Hepatocyte (in vitro differentiated cells): ENCODE measurements around the gene WASF2. TPM values are rescaled to one million over a fixed set of nuclear protein-coding genes. Genes with fewer than 3 reads are reported as not detected.

Experiments
- DNase-seq: peaks from one replicate; pipeline ENCODE4 v3.0.0-alpha.2; 2016; ENCODE audit warnings: low spot score
- H2AFZ ChIP-seq: fragments of 200-600 bp; sonication (generic); 2 replicates; pipeline ENCODE4 v1.6.0; 2016; ENCODE audit warnings: antibody characterized with exemption, mild to moderate bottlenecking
- H3K27ac ChIP-seq: fragments of 200-600 bp; sonication (generic); 2 replicates; pipeline ENCODE4 v1.5.1; 2016; ENCODE audit warnings: mild to moderate bottlenecking
- H3K27me3 ChIP-seq: fragments of 200-600 bp; sonication (generic); 2 replicates; pipeline ENCODE4 v1.6.1; 2016
- H3K36me3 ChIP-seq: fragments of 200-600 bp; sonication (generic); replicated peaks from 2 replicates; pipeline ENCODE4 v1.5.1; 2016; ENCODE audit warnings: low read depth; ENCODE audit not compliant: insufficient read depth
- H3K4me1 ChIP-seq: fragments of 200-600 bp; sonication (generic); 2 replicates; pipeline ENCODE4 v1.5.1; 2016; ENCODE audit warnings: mild to moderate bottlenecking, moderate library complexity; ENCODE audit not compliant: insufficient read depth
- H3K4me2 ChIP-seq: fragments of 200-600 bp; sonication (generic); 2 replicates; pipeline ENCODE4 v1.6.0; 2016
- H3K4me3 ChIP-seq: fragments of 200-600 bp; sonication (generic); 2 replicates; pipeline ENCODE4 v1.5.1; 2016; ENCODE audit warnings: mild to moderate bottlenecking
- H3K79me2 ChIP-seq: fragments of 200-600 bp; sonication (generic); 2 replicates; pipeline ENCODE4 v1.6.0; 2017; ENCODE audit warnings: mild to moderate bottlenecking
- H3K9me2 ChIP-seq: fragments of 200-600 bp; sonication (generic); replicated peaks from 2 replicates; pipeline ENCODE4 v1.6.0; 2017; ENCODE audit warnings: mild to moderate bottlenecking; ENCODE audit not compliant: insufficient read depth
- H3K9me3 ChIP-seq: fragments of 200-600 bp; sonication (generic); 2 replicates; pipeline ENCODE4 v1.5.1; 2016; ENCODE audit warnings: low read depth, mild to moderate bottlenecking
- H4K20me1 ChIP-seq: fragments of 200-600 bp; sonication (generic); 2 replicates; pipeline ENCODE4 v1.6.0; 2016; ENCODE audit warnings: mild to moderate bottlenecking; ENCODE audit not compliant: insufficient read depth, poor library complexity, severe bottlenecking
- EZH2 ChIP-seq: fragments of 200-600 bp; sonication (generic); IDR thresholded peaks from 2 replicates; pipeline ENCODE4 v1.6.1; 2016; ENCODE audit warnings: antibody characterized with exemption, mild to moderate bottlenecking, borderline replicate concordance
- EZH2phosphoT487 ChIP-seq: fragments of 200-600 bp; sonication (generic); IDR thresholded peaks from one replicate; pipeline ENCODE4 v1.6.1; 2018; ENCODE audit warnings: antibody characterized with exemption, mild to moderate bottlenecking, low read depth, moderate library complexity; ENCODE audit not compliant: unreplicated experiment, severe bottlenecking
- WGBS: methylation state at CpG from one replicate; pipeline ENCODE4 v1.1.6; 2016; ENCODE audit warnings: low lambda C conversion rate; ENCODE audit errors: missing lambda C conversion rate; 5-methylcytosine and 5-hydroxymethylcytosine counted together
- polyA plus RNA-seq: library from polyadenylated mRNA; unstranded; fragments of >200 nt; fragmentation: Nextera tagmentation; extraction: Ambion mirVana; gene quantifications from 2 replicates; pipeline ENCODE4 v1.2.1, GENCODE V29; 2016
- total RNA-seq: library from RNA; depleted of rRNA; stranded (reverse); fragments of >200 nt; gene quantifications from 2 replicates; pipeline ENCODE4 v1.2.3, GENCODE V29; 2014
- TF ChIP-seq, protein P1 (sequence below): fragments of 200-600 bp; sonication (generic); IDR thresholded peaks from 2 replicates; pipeline ENCODE4 v1.5.1; 2016; ENCODE audit warnings: antibody characterized with exemption, mild to moderate bottlenecking; ENCODE audit not compliant: poor library complexity

Gene WASF2
- total and polyA plus RNA-seq, 2 experiments from 2014 or later: 28.5 to 45.6 TPM

DNA sequence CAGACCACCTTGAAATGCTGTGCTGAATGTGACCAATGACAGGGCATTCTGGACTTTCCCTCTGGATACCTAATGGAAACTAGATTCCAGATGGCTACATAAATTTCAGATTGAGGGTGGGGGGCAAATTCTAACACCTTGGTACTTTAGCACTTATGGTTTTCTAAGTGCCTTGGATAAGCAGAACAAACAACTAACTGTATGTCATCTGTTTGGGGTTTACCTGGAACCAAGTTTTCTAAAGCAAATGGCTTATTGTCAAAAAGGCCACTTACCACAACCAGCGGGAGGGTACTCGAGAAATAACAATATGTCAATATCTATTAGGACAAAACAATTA, 58.4 kb downstream of the WASF2 start:
- TF ChIP-seq, protein P1, sequence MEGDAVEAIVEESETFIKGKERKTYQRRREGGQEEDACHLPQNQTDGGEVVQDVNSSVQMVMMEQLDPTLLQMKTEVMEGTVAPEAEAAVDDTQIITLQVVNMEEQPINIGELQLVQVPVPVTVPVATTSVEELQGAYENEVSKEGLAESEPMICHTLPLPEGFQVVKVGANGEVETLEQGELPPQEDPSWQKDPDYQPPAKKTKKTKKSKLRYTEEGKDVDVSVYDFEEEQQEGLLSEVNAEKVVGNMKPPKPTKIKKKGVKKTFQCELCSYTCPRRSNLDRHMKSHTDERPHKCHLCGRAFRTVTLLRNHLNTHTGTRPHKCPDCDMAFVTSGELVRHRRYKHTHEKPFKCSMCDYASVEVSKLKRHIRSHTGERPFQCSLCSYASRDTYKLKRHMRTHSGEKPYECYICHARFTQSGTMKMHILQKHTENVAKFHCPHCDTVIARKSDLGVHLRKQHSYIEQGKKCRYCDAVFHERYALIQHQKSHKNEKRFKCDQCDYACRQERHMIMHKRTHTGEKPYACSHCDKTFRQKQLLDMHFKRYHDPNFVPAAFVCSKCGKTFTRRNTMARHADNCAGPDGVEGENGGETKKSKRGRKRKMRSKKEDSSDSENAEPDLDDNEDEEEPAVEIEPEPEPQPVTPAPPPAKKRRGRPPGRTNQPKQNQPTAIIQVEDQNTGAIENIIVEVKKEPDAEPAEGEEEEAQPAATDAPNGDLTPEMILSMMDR: no peak
- TF ChIP-seq EZH2phosphoT487 (no peak), EZH2 (no peak)
- 80% methylated on average over 2 of the region's 2 CpGs for WGBS
- Histone ChIP-seq H3K4me3 (no peak overlapping the region), H3K9me2 (no peaks in the 10 kb centered on the region), H3K27me3 (no peaks in the 10 kb centered on the region), H3K9me3 (no peaks in the 10 kb centered on the region), H4K20me1 (peaks cover 43% of the 10 kb centered on the region), H3K79me2 (peaks cover 78% of the 10 kb centered on the region), H3K4me2 (no peak overlapping the region), H2AFZ (no peak overlapping the region), H3K4me1 (peaks cover 48% of the 10 kb centered on the region), H3K27ac (no peak overlapping the region), H3K36me3 (no peaks in the 10 kb centered on the region)
- DNase-seq: no peak

DNA sequence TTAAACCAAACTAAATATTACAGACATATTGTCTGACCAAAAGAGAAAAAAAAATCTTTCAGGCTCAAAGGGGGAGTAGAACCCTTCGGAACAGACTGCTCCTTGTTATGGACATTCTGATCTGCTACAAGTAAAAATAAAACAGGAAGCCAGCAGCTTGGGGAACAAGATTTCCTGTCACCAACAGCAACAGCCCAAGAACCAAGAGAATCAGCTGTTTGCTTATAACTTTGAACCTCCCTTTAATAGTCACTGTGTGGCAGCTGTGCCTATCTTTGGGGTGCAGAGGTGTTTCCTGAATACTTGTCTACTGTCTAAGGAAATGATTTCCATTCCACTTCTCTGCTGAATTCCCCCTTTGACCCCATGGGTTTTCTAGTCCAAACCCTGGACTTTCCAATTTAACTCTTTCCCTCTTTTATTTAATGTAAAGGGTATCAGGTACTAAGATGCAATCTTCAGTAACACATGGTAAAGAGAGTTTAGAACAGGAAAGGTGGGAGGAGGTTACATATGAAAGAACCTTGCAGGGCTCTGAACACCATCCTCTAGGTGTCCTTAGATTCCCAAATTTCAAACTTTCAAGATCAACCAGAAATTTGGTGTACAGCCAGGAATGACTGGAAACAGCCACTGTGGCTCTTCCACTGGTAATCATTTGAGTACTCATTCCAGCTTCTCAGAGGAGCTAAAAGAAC, 58.9 kb downstream of the WASF2 start:
- no peaks in the 10 kb centered on the region for H3K36me3 ChIP-seq
- H3K79me2 ChIP-seq: peaks cover 80% of the 10 kb centered on the region
- WGBS: 82% methylated on average over 1 of the region's 1 CpG
- H3K9me2 ChIP-seq: no peaks in the 10 kb centered on the region
- H3K4me2 ChIP-seq: no peak overlapping the region
- no peak overlapping the region for H3K4me3 ChIP-seq
- DNase-seq: no peak
- no peaks in the 10 kb centered on the region for H3K9me3 ChIP-seq
- peaks cover 39% of the 10 kb centered on the region for H4K20me1 ChIP-seq
- TF ChIP-seq, protein P1: no peak
- TF ChIP-seq EZH2phosphoT487 (no peak), EZH2 (no peak)
- H3K4me1 ChIP-seq: peaks cover 44% of the 10 kb centered on the region
- H2AFZ ChIP-seq: no peak overlapping the region
- H3K27ac ChIP-seq: no peak overlapping the region
- H3K27me3 ChIP-seq: no peaks in the 10 kb centered on the region

DNA sequence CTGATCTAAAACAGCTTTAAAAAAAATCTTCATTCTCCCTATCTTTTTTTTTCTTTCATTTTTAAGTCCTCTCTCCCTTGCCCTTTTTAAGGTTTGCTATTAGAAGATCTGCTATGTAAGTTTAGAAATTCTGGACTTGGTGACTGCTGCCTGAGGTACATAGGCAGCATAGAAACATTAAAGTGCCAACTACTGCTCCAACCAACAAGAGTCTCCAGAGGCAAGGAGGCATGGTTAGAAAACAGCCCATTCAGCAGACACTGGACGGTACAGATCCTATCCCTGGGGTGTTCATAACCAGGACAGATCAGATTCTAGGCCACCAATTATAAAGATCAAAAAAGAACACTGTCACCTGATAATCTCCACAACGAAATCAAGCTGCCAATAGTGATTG, 60.9 kb downstream of the WASF2 start:
- Histone ChIP-seq H3K79me2 (peaks cover 78% of the 10 kb centered on the region), H3K4me2 (peak overlapping the region; percentile 64), H3K36me3 (no peaks in the 10 kb centered on the region), H3K27ac (peak overlapping the region; percentile 76), H3K9me3 (no peaks in the 10 kb centered on the region), H3K4me3 (no peak overlapping the region), H3K4me1 (peaks cover 38% of the 10 kb centered on the region), H3K27me3 (no peaks in the 10 kb centered on the region), H4K20me1 (peaks cover 23% of the 10 kb centered on the region), H2AFZ (no peak overlapping the region), H3K9me2 (no peaks in the 10 kb centered on the region)
- TF ChIP-seq, protein P1: no peak
- TF ChIP-seq EZH2phosphoT487 (no peak), EZH2 (no peak)
- 43% methylated on average over 2 of the region's 2 CpGs for WGBS
- DNase-seq: no peak
